ENCODE results near the gene CCDC107. TPM values are rescaled to one million over a fixed set of nuclear protein-coding genes. Genes with fewer than 3 reads are reported as not detected.
A peak's percentile ranks its signal among the peaks of the same experiment; 100 is the strongest.

Gene CCDC107
- total and polyA plus RNA-seq, 4 donors = 5.4 to 20.2 (median 10.4) TPM

DNA sequence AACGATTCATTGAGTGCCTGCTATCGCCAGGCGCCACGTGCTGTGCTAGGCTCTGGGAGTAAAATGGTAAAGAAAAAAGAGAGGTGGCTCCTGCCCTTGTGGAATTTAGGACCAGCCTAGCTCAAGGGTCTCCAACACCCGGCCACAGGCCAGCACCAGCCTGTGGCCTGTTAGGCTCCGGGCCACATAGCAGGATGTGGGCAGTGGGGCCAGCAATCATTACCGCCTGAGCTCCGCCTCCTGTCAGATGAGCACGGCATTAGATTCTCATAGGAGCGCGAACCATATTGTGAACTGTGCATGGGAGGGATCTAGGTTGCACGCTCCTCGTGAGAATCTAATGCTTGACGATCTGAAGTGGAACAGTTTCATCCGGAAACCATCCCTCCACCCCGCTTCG lies 1.7 kb upstream of the CCDC107 start:
- Histone ChIP-seq H3K36me3 (ENCODE audit: control insufficient read depth in 4 of 4, insufficient read depth in 3 of 4, low read depth in 1 of 4, low read length in 3 of 4) (no peaks in the 10 kb centered on the region), H3K4me3 (ENCODE audit: low read depth in 1 of 3, low read length in 3 of 3) (no peak overlapping the region), H3K9ac (ENCODE audit: low read depth in 1 of 2, low read length in 2 of 2) (no peak overlapping the region), H3K4me1 (ENCODE audit: control insufficient read depth in 4 of 4, insufficient read depth in 4 of 4, low read length in 3 of 4) (peaks cover 2 to 18% (median 4%) of the 10 kb centered on the region in 4 donors), H3K27me3 (ENCODE audit: control insufficient read depth in 4 of 4, insufficient read depth in 4 of 4, low read length in 3 of 4) (no peaks in the 10 kb centered on the region), H3K27ac (ENCODE audit: low read depth in 1 of 2, low read length in 2 of 2) (peak overlapping the region in 1 of 2 donors; percentile 99), H3K9me3 (ENCODE audit: control insufficient read depth in 4 of 4, low read length in 3 of 4) (no peaks in the 10 kb centered on the region)
- DNase-seq (ENCODE audit: low spot score) = no peak
- TF ChIP-seq YY1 (IDR thresholded peaks at IDR 0.05) (no peak), EGR1 (IDR thresholded peaks at IDR 0.05; ENCODE audit: low read depth in 2 of 2) (no peak), HNF4G (IDR thresholded peaks at IDR 0.05) (no peak), FOXA2 (IDR thresholded peaks at IDR 0.05) (no peak), HNF4A (conservative IDR thresholded peaks at IDR 0.05) (no peak), CTCF (IDR thresholded peaks at IDR 0.05; ENCODE audit: low read depth, low read length, missing input control) (no peak), SP1 (IDR thresholded peaks at IDR 0.05) (no peak), TAF1 (conservative IDR thresholded peaks at IDR 0.05) (no peak), ATF3 (IDR thresholded peaks at IDR 0.05) (no peak), JUND (IDR thresholded peaks at IDR 0.05) (no peak), GABPA (IDR thresholded peaks at IDR 0.05 in 1 of 2, conservative IDR thresholded peaks at IDR 0.05 in 1 of 2) (no peak), RAD21 (IDR thresholded peaks at IDR 0.05) (no peak), NR2F2 (IDR thresholded peaks at IDR 0.05) (no peak), REST (IDR thresholded peaks at IDR 0.05) (no peak)
- TF ChIP-seq, protein P1, sequence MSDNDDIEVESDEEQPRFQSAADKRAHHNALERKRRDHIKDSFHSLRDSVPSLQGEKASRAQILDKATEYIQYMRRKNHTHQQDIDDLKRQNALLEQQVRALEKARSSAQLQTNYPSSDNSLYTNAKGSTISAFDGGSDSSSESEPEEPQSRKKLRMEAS (IDR thresholded peaks at IDR 0.05) = no peak
- 89% methylated on average over 17 of the region's 17 CpGs for WGBS

DNA sequence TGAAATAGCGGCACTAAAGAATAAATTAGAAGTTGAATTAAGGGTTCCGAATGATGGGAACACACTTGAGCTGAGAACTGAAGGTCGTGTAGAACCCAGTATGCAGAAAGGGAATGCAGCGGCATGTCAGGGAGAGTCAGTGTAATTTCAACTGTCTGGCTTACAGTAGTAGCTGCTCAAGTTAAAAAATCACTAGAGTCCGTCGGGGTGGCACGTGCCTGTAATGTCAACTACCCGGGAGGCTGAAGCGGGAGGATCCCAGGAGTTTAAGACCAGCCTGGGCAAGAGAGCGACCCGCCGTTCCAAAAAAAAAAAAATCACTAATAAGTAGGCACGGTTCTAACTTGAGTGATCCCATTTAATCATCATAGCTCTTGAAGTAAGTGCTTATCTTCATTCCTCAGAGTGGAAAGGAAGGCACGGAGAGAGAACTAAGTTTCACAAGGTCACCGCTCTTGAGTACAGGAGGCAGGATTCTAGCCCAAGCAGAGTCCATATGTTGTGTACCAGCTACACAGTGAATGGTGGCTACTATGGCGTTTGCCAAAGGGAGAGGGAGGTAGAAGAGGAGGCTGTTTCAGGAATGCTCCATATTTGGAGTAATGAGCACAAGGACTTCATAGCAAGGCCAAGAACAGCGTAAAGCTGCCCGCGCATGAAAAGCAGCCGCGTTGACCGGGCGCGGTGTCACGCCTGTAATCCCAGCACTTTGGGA lies 1.1 kb upstream of the CCDC107 start:
- no peak for DNase-seq (ENCODE audit: low spot score)
- WGBS = 39% methylated on average over 25 of the region's 25 CpGs

More for the DNA sequence above, 1.1 kb upstream of the CCDC107 start:
- Histone ChIP-seq H3K27ac (ENCODE audit: low read depth in 1 of 2, low read length in 2 of 2) (peak overlapping the region; percentile 98 to 99), H3K4me1 (ENCODE audit: control insufficient read depth in 4 of 4, insufficient read depth in 4 of 4, low read length in 3 of 4) (peaks cover 4 to 22% (median 5%) of the 10 kb centered on the region in 4 donors), H3K36me3 (ENCODE audit: control insufficient read depth in 4 of 4, insufficient read depth in 3 of 4, low read depth in 1 of 4, low read length in 3 of 4) (no peaks in the 10 kb centered on the region), H3K9ac (ENCODE audit: low read depth in 1 of 2, low read length in 2 of 2) (peak overlapping the region in 1 of 2 donors; percentile 85), H3K27me3 (ENCODE audit: control insufficient read depth in 4 of 4, insufficient read depth in 4 of 4, low read length in 3 of 4) (no peaks in the 10 kb centered on the region), H3K4me3 (ENCODE audit: low read depth in 1 of 3, low read length in 3 of 3) (peak overlapping the region; percentile 1 to 50 (median 37)), H3K9me3 (ENCODE audit: control insufficient read depth in 4 of 4, low read length in 3 of 4) (no peaks in the 10 kb centered on the region)
- TF ChIP-seq RAD21 (IDR thresholded peaks at IDR 0.05) = no peak
- peak; percentile 7 for TF ChIP-seq NR2F2 (IDR thresholded peaks at IDR 0.05)
